LNCAP (cell line): ENCODE data around the gene SMYD3.
A peak's percentile ranks its signal among the peaks of the same experiment; 100 is the strongest.

ENCODE experiments used
- CTCF ChIP-seq: fragments of 450-650 bp; IDR thresholded peaks from 2 replicates; pipeline ENCODE4 v1.5.1; 2017; ENCODE audit warnings: mild to moderate bottlenecking

Gene SMYD3

DNA sequence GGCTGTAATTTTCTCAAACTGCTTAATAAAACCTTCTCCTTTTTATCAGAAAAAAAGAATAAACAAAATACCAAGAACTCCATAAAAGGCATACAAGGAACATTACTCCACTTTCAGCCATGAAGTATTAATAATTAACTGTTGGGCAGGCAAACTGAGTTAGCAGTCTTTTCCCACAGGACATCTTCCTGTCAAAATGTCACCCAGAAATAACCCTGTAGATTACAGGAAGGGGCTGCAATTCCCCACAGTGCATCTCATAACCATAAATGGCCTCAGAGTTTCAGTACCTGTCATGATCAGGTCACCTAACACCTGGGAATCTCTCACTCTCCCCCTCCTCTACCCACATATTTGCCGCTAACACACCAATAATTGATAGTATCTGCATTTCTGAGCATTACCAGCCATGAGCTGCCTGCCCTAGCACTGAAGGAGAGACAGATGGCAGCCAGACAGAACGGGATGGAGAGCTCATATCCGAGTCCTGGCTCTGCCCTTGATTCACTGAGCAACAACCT is 475.0 kb downstream of the SMYD3 start:
- no peak for TF ChIP-seq CTCF

GRCh38 chr1:246029616-246030015 is 477.5 kb downstream of the SMYD3 start:
- TF ChIP-seq CTCF, result no peak

DNA sequence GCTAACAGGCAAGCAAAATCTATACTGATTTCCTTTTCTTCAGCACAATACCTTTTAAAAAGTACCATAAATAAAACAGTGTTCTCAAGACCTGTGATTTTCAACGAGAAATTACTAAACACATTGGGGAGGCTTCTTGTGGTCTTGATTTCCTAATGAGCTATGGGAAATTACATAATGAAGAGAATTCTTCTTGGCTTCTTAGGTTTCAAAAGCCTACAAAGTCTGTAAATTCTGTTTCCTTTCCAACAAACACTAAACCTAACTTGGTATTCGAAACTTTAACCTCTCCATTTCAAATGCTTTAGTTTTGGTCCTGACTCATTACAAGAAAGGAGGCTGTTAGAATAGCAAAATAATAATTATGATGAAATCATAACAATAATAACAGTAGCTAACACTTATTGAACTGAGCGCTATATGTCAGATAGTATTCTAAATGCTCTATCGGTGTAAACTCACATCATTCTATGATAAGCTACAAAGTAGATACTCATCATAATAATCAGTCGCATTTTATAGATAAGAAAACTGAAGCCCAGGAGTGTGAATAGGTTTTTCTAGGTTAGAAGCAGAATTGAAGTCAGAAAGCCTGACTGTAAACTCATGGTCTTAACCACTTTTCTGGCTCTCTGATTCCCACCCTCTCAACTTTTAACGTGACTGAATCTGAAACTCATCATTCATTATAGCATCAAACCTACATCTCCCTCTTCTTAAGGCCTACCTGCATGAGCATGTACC is 486.7 kb downstream of the SMYD3 start:
- TF ChIP-seq CTCF, result no peak

DNA sequence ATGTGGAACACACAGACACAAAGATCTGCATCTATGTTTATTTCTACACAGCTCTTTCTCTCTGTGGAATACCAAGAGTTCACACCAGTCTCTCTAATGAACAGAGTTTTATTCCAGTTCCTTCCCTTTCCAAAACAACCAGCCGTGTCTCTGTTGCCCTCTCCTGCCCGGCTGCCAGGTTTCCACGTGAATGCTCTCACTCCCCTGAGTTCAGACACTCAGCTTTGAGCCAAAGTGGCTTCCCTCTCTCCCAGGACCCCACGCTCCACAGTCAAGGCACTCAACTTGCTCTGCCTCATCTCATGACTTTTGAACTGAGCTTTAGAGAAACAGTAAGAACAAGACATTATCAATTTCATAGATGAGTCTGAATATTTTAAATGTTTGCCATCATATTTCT is 488.9 kb downstream of the SMYD3 start:
- TF ChIP-seq CTCF, result no peak

DNA sequence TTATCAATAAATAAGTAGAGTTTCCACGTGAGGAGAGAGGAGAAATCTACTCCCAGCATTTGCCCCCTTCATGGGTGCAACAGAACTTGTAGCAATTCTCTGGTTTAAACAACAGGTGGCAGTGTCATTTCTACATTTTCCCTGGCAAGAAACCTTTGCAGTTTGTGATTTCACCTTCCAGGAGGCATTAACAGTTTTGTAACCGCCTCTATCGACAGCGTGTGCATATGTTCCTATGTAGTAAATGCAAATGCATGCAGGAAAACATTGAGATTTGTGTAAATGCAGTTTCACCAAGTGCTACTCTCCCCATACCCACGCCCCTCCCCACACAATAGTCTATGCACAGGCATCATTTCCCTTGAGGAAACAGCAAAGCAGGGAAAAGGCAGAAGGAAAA is 494.7 kb downstream of the SMYD3 start:
- peak; percentile 85 for TF ChIP-seq CTCF

DNA sequence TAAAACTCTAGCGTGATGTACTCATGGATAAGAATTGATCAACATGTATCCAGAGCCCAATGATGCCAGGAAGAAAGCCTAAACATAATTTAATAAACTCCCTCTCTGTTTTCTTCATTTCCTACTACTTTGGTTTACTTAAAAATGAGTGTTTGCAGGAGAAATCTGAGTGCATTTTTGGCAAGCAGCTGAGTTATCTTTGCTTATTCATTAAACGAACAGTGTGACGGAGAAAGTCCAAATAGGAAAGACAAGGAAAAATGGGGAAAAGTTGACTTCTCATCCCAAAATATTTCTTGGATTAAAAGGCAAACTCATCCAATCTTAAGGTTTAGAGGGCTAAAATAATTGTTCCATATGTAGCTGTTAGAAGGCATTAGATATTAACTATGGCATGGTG is 496.7 kb downstream of the SMYD3 start:
- TF ChIP-seq CTCF, result no peak

DNA sequence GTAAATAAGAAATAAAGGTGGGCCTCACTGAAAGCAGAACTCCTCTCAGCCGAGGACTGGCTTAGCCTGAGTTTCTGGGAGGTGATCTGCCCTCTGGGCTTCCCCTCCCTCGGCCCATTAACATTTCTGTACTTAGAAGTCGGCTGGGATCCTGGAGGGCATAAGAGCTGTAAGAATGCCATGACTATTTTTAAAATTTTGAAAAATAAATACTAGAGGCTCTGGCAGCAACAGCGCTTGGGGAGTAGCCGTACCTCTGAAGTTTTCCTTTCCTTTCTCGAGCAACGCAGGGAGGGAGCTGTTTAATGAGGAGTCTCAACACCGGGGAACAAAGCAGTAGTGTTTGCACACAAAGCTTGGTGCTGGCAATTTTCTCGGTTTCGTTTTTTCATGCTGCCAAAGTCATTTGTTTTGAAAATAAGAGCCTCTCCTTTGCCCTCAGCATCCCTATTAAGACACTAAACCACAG is 498.7 kb downstream of the SMYD3 start:
- TF ChIP-seq CTCF, result no peak
